MM.1S (cell line): ENCODE results near the gene HOXA13.

Experiments
- DNase-seq: peaks from one replicate; pipeline ENCODE4 v3.0.0-alpha.2; 2015
- H2AFZ ChIP-seq: fragments of 300-600 bp; sonication (generic); 2 replicates; pipeline ENCODE4 v1.6.0; 2016; ENCODE audit warnings: antibody characterized with exemption, low read length
- H3F3A ChIP-seq: fragments of 300-600 bp; sonication (generic); 2 replicates; pipeline ENCODE4 v1.6.1; 2016; ENCODE audit warnings: mild to moderate bottlenecking, antibody characterized with exemption, low read length, moderate library complexity, mixed read lengths; ENCODE audit not compliant: insufficient read depth
- H3K27ac ChIP-seq: fragments of 300-600 bp; sonication (generic); 2 replicates; pipeline ENCODE4 v1.5.1; 2016; ENCODE audit warnings: mild to moderate bottlenecking, low read length
- H3K27me3 ChIP-seq: fragments of 300-600 bp; sonication (generic); replicated peaks from 2 replicates; pipeline ENCODE4 v1.6.0; 2016; ENCODE audit warnings: low read length; ENCODE audit not compliant: insufficient read depth
- H3K36me3 ChIP-seq: fragments of 300-600 bp; sonication (generic); replicated peaks from 2 replicates; pipeline ENCODE4 v1.6.1; 2016; ENCODE audit warnings: mild to moderate bottlenecking, low read length, mixed read lengths; ENCODE audit not compliant: insufficient read depth
- H3K4me1 ChIP-seq: fragments of 300-600 bp; sonication (generic); 2 replicates; pipeline ENCODE4 v1.6.1; 2016; ENCODE audit warnings: low read length, mixed read lengths
- H3K4me2 ChIP-seq: fragments of 300-600 bp; sonication (generic); 2 replicates; pipeline ENCODE4 v1.6.0; 2016; ENCODE audit warnings: low read depth, low read length
- H3K4me3 ChIP-seq: fragments of 300-600 bp; sonication (generic); 2 replicates; pipeline ENCODE4 v1.5.1; 2016; ENCODE audit warnings: low read length, mixed read lengths
- H3K79me2 ChIP-seq: fragments of 300-600 bp; sonication (generic); 2 replicates; pipeline ENCODE4 v1.6.1; 2016; ENCODE audit warnings: mixed run types, low read length, mixed read lengths
- H3K9ac ChIP-seq: fragments of 300-600 bp; sonication (generic); 2 replicates; pipeline ENCODE4 v1.6.1; 2016; ENCODE audit warnings: low read length, mixed read lengths
- H3K9me2 ChIP-seq: fragments of 300-600 bp; sonication (generic); replicated peaks from 2 replicates; pipeline ENCODE4 v1.6.1; 2016; ENCODE audit warnings: mild to moderate bottlenecking, low read length, mixed read lengths; ENCODE audit not compliant: insufficient read depth
- H3K9me3 ChIP-seq: fragments of 300-600 bp; sonication (generic); replicated peaks from 2 replicates; pipeline ENCODE4 v1.6.1; 2016; ENCODE audit warnings: mild to moderate bottlenecking, low read length, mixed read lengths; ENCODE audit not compliant: insufficient read depth
- H4K20me1 ChIP-seq: fragments of 300-600 bp; sonication (generic); 2 replicates; pipeline ENCODE4 v1.6.1; 2016; ENCODE audit warnings: mild to moderate bottlenecking, low read length, moderate library complexity, mixed read lengths; ENCODE audit not compliant: insufficient read depth
- EZH2 ChIP-seq: fragments of 300-600 bp; sonication (generic); optimal IDR thresholded peaks from 2 replicates; pipeline ENCODE3; 2017; ENCODE audit warnings: low read depth, mild to moderate bottlenecking, antibody characterized with exemption, low read length, mixed read lengths
- EZH2phosphoT487 ChIP-seq: fragments of 300-600 bp; sonication (generic); IDR thresholded peaks from 2 replicates; pipeline ENCODE4 v1.6.1; 2018; ENCODE audit warnings: antibody characterized with exemption, low read length
- TF ChIP-seq, protein P1 (sequence below): fragments of 300-600 bp; sonication (generic); IDR thresholded peaks from 2 replicates; pipeline ENCODE4 v1.5.1; 2016; ENCODE audit warnings: antibody characterized with exemption, low read length, mixed read lengths

Gene HOXA13

DNA sequence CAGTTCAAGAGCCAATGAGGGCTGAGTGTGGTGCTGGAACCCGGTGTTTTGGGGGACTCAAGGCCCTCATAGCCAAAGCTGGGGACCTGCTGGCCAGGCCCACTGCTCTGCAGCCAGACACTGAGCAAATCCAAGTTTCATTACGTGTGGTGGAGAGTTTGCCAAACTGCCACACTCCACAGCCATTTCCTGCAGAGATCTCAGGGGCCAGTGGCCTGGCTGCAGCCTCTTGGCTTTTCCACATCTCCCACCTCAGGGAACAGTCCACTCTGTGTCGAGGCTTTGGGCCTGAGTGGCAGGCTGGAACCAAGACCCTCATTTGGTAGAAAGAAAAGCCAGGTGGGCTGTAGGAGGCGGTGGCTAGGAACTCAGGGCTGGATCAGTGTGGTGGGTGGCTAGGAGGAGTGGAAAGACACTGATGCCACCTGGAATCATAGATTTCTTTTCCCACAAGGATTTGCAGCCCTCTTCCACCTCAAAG, 18.1 kb downstream of the HOXA13 start:
- Histone ChIP-seq H3K9me2 (no peaks in the 10 kb centered on the region), H3K4me2 (no peak overlapping the region), H3K4me3 (no peak overlapping the region), H3K27ac (no peak overlapping the region), H3K79me2 (no peaks in the 10 kb centered on the region), H4K20me1 (no peaks in the 10 kb centered on the region), H2AFZ (no peak overlapping the region), H3K9me3 (no peaks in the 10 kb centered on the region), H3F3A (no peaks in the 10 kb centered on the region), H3K9ac (no peak overlapping the region), H3K36me3 (no peaks in the 10 kb centered on the region), H3K27me3 (peaks cover 66% of the 10 kb centered on the region), H3K4me1 (no peaks in the 10 kb centered on the region)
- DNase-seq, result no peak
- no peak for TF ChIP-seq EZH2
- TF ChIP-seq, protein P1, sequence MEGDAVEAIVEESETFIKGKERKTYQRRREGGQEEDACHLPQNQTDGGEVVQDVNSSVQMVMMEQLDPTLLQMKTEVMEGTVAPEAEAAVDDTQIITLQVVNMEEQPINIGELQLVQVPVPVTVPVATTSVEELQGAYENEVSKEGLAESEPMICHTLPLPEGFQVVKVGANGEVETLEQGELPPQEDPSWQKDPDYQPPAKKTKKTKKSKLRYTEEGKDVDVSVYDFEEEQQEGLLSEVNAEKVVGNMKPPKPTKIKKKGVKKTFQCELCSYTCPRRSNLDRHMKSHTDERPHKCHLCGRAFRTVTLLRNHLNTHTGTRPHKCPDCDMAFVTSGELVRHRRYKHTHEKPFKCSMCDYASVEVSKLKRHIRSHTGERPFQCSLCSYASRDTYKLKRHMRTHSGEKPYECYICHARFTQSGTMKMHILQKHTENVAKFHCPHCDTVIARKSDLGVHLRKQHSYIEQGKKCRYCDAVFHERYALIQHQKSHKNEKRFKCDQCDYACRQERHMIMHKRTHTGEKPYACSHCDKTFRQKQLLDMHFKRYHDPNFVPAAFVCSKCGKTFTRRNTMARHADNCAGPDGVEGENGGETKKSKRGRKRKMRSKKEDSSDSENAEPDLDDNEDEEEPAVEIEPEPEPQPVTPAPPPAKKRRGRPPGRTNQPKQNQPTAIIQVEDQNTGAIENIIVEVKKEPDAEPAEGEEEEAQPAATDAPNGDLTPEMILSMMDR, result no peak
- TF ChIP-seq EZH2phosphoT487, result no peak

DNA sequence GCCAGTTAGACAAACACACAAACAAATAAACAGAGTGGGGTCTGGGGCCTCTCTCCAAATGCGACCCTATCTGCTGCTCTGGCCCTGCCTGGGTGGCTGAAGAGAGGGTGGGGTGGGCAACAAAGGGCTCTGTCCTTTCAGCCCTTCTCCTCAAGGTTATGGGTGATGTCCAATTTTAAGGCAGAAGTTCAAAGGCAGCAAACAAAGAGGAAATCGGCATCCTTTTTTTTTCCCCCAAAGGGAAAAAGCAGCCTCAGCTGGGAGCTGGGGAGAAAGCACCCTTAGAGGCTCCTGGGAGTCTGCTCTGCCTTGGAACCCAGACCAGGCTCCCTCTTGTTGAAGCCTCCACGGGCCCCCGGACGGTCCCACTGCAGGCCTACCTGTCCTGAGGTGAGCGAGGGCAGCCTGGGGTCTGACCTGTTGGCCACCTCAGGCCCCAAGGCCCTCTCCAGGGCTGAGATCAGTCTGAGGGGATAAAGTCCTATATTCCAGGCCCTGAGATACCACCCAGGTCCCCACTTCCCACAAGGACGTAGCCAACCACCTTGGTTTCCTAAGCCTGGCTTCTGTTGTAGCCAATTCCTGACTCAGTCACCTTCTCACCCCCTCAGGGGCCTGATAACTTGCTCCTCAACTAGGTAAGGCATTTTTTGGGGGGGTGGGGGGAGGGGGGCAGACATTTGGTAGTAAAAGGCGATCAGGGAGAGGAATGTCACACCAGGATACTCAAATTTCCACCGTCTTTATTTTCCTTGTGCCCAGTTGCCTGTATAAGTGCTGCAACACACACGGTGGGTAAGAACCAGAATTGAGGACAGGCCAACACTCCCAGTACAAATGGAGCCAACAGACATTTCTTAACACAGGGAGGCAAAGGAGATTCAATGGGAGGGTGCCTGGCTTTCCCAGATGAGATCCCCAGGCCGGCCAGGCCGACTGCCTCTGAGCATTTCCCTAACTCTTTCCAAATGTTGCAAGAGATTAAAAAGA, 19.2 kb downstream of the HOXA13 start:
- H3K36me3 ChIP-seq, result no peaks in the 10 kb centered on the region
- no peak overlapping the region for H3K4me3 ChIP-seq
- H2AFZ ChIP-seq, result no peak overlapping the region
- no peak overlapping the region for H3K27ac ChIP-seq
- H3F3A ChIP-seq, result no peaks in the 10 kb centered on the region
- TF ChIP-seq EZH2phosphoT487, result no peak
- H3K4me1 ChIP-seq, result no peaks in the 10 kb centered on the region
- no peaks in the 10 kb centered on the region for H3K9me2 ChIP-seq
- no peak overlapping the region for H3K9ac ChIP-seq
- no peaks in the 10 kb centered on the region for H3K9me3 ChIP-seq
- no peak for DNase-seq
- no peaks in the 10 kb centered on the region for H3K79me2 ChIP-seq
- H3K4me2 ChIP-seq, result no peak overlapping the region
- H3K27me3 ChIP-seq, result peaks cover 60% of the 10 kb centered on the region
- no peaks in the 10 kb centered on the region for H4K20me1 ChIP-seq

DNA sequence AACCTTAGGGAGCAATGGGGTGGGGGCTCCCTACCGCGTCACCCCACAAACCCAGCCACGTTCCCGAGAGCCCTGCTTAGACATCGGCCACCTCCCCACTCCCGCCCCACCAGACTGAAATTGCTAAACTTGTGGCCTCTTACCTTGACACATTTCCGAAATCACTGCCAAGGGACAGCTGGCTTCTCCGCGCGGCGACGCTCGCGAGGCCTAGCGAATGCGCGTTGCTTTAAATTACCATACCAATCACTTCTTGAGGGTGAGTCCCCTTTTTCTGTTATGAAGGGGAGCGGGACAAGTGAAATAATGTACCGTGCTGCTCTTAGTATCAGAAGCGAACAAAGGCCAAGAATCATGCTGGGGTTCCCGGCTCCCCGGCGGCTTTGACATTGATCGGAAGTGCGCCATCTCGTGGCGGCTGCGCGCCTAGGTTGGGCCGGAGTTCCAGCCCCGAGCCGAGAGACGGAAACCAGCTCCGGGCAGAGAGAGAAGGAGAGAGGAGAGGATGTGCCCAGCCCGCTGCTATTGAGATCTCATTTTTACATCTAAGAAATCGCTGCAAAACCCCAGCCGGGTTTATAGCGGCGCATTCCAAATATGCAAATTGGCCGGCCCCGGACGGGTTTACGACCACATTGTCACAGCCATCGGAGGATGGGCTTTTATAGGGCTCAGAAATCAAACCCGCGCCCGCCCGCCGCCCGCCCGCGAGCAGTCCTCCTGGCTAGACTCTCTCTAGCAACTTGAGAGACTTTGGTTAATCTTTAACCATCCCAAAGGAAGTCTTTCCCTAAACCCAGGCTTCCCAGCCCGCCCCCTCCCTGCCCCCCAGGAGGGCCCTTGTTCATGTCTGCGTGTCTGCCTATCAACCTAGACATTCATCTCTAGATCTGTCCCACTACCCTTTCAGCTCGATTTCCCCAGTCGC, 20.1 kb downstream of the HOXA13 start:
- Histone ChIP-seq H3K4me1 (no peaks in the 10 kb centered on the region), H3K27me3 (peaks cover 60% of the 10 kb centered on the region), H2AFZ (no peak overlapping the region), H3K9ac (no peak overlapping the region), H3F3A (no peaks in the 10 kb centered on the region), H3K4me3 (no peak overlapping the region), H3K36me3 (no peaks in the 10 kb centered on the region), H3K9me3 (no peaks in the 10 kb centered on the region), H3K79me2 (no peaks in the 10 kb centered on the region), H4K20me1 (no peaks in the 10 kb centered on the region), H3K4me2 (peak overlapping the region; percentile 8; the same call in 1 of the 2 replicates), H3K9me2 (no peaks in the 10 kb centered on the region), H3K27ac (no peak overlapping the region)
- no peak for TF ChIP-seq EZH2
- TF ChIP-seq EZH2phosphoT487, result no peak
- TF ChIP-seq, protein P1, result peak; percentile 49
- no peak for DNase-seq
